Measurements from ENCODE around the gene HSPB7.

DNA sequence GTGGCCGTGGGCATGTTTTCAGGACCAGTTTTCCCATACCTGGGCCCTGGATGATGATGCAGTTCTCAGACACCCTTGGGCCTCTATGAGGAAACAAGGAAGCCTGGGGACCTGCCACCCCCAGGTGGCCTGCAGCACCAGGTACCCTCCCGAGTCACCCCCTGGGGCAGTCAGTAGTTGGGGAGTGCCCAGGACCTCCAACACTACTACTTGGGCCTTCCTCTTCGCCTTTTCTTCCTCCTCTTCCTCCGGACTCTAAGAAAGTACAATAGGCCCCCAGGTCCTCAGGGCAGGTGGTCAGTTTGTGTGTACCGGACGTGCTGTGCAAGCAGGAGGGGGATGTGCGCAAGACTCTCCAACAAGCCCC, 25.7 kb downstream of the HSPB7 start:
- TF ChIP-seq JUNB (IDR thresholded peaks at IDR 0.05; ENCODE audit: unreplicated experiment): no peak
- TF ChIP-seq CTCF (conservative IDR thresholded peaks at IDR 0.05; ENCODE audit: low read depth in 2 of 2): no peak
- TF ChIP-seq POLR2AphosphoS5 (IDR thresholded peaks at IDR 0.05; ENCODE audit: low read depth): no peak
- TF ChIP-seq EZH2 (IDR thresholded peaks at IDR 0.05; ENCODE audit: low read depth, unreplicated experiment): no peak
- TF ChIP-seq REST (IDR thresholded peaks at IDR 0.05; ENCODE audit: unreplicated experiment): no peak
- TF ChIP-seq EZH2phosphoT487 (IDR thresholded peaks at IDR 0.05; ENCODE audit: unreplicated experiment): no peak
- no peak for TF ChIP-seq CREB1 (CRISPR knock-in tag; IDR thresholded peaks at IDR 0.05; ENCODE audit: low read depth)
- no peak for TF ChIP-seq ZNF331 (CRISPR knock-in tag; IDR thresholded peaks at IDR 0.05; ENCODE audit: low read depth)
- no peak for TF ChIP-seq NANOG (IDR thresholded peaks at IDR 0.05; ENCODE audit: borderline replicate concordance)
- TF ChIP-seq ZNF462 (CRISPR knock-in tag; IDR thresholded peaks at IDR 0.05): no peak
